SKM-1 treated with dmso at 0.1 percent for 144 hours (cell line): ENCODE data around the gene XRN2.
"Not testable (repeated sequence)": the region's sequence is repeated elsewhere in the genome, so short reads cannot be mapped to it uniquely, and the experiment has no call there.

Experiments
- DNase-seq: peaks from one replicate; lab custom pipeline; 2025; ENCODE audit not compliant: unreplicated experiment; lab: John Stamatoyannopoulos, UW

Gene XRN2

DNA sequence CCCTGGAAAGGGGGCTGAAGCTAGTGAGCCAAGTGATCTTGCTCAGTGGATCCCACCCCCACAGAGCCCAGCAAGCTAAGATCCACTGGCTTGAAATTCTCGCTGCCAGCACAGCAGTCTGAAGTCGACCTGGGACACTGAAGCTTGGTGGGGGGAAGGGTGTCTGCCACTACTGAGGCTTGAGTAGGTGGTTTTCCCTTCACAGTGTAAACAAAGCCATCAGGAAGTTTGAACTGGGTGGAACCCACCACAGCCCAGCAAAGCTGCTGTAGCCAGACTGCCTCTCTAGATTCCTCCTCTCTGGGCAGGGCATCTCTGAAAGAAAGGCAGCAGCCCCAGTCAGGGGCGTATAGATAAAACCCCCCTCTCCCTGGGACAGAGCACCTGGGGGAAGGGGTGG lies 110.9 kb downstream of the XRN2 start:
- DNase-seq = not testable (repeated sequence)

DNA sequence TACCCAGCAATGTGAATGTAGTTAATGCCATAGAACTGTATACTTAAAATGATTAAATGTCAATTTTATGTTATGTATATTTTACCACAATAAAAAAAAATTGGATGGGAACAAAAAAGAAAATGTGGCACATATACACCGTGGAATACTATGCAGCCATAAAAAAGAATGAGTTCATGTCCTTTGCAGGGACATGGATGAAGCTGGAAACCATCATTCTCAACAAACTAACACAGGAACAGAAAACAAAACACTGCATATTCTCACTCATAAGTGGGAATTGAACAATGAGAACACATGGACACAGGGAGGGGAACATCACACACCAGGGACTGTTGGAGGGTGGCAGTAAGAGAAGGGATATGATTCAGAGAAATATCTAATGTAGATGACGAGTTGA lies 116.0 kb downstream of the XRN2 start:
- not testable (repeated sequence) for DNase-seq

DNA sequence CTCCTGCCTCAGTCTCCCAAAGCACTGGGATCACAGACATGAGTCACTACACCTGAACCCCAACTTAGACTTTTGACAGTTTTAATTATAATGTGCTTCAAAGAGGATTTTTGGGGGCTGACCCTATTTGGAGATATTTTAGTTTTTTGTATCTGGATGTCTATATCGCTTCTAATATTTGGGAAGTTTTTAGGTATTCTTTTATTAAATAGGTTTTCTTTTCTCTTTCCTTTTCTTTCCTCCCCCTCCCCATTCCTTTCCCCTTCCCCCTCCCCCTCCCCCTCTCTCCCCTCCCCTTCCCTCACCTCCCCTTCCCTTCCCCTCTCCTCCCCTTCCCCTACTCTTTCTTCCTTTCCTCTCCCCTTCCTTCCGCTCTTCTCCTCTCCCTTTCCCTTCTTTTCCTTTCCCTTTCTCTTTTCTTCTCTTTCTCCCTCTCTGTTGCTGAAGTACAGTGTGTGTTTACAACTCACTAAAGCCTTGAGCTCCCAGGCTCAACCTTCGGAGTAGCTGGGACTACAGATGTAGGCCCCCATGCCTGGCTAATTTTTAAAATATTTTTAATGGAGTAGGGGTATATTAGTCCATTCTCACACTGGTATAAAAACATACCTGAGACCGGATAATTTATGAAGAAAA lies 118.6 kb downstream of the XRN2 start:
- no peak for DNase-seq

DNA sequence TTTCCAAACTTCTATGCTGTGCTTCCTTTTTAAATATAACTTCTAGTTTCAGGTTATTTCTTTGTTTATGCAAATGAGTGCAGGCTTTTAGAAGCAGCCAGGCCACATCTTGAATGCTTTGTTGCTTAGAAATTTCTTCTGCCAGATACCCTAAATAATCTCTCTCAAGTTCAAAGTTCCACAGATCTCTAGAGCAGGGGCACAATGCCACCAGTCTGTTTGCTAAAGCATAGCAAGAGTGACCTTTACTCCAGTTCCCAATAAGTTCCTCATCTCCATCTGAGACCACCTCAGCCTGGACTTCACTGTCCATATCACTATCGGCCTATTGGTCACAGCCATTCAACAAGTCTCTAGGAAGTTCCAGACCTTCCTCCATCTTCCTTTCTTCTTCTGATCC lies 120.6 kb downstream of the XRN2 start:
- DNase-seq = not testable (repeated sequence)

DNA sequence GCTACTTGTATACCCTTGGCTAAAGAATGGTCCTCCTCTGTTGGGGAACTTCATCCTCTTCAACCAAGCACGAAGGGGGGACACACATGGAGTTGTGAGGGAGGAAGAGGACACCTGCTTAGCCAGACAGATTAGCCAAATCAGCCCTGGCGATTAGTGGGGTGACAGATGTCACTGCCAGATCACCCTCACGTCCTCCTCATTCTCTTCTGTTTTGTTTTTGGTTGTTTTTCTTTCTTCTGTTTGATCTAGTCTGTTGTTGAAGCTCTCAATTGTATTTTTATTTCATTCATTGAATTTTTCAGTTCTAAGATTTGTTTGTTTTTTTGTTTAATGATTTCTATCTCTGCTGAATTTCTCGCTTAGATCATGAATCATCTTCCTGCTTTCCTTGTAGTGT lies 121.7 kb downstream of the XRN2 start:
- DNase-seq = no peak

DNA sequence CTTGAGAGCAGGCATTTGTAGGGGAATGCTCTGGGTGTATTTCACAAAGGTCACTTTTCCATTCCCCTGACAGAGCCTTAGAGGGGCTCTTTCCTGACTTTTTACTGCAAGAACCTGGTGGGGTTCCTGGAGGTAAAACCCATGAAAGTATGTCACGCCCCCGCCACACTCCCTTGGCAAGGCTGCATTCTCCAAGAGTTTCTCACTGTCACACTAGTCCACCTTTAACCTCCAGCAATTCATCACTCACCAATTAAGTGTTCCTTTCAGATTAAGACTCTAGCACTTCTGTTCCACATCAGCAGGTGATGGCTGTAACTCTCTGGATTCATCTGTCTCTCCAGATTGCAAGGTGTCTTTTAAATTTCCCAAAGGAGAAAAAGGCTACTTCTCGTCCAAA lies 126.9 kb downstream of the XRN2 start:
- DNase-seq = no peak

DNA sequence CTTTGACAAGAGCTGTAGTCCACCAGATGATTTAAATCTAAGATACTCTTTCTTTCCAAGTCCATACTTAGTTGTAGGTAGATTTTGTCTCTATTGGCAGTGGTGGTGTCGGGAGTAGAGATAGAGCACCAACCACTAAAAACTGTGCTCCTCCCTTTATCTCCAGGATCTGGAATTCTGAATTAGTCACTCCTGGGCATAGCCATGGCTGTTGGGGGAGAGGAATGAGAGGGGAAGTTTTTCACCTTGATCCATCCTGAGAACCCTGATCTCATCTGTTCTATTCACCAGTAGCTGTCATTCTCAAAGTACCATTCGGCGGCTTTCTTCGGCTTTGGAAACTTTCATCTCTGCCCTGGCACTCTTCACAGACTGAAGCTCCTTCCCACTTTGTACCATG lies 129.8 kb downstream of the XRN2 start:
- no peak for DNase-seq

DNA sequence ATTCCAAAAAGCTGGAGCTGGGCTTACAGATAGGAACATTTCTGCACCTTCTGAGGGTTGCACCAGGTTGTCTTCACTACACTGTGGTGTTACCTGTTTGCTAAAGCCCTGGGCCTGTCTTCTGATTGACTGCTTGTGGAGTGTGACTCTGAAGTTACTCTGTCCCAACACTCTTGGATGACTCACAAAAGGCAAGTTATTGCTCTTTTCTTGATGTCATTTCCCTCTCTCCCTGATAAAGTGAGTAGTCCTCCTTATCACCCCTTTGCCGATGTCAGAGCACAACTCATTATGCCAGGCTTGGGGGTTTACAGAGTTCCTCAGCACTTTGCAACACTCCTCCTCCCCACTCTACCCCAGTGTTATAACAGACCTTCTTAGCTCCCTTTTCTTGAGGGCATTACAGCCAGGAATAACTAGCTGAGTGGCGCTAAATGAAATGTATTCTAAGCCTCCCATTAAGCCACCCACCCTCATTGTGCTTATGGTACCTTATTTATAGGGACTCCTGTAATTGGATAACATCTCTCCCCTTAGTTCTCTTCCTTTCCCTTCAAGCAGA lies 130.3 kb downstream of the XRN2 start:
- DNase-seq = no peak

DNA sequence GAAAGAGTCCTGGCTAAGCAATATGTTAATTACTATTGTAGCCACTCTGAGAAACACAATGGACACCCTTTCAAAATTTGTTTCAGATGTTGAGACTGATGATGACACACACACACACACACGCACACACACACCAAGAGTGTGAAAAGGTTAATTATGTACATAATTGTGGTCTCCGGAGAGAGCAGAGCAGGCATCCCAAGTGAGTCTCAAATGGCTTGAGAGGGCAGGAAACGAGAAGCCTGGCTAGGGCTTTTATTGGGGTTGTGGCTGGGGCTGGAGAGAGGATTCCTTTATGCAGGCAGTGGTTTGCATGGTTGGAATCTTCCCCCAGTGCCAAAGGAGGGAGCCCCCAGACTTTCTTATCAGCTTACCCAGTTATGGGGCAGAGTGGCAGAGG lies 132.4 kb downstream of the XRN2 start:
- no peak for DNase-seq

DNA sequence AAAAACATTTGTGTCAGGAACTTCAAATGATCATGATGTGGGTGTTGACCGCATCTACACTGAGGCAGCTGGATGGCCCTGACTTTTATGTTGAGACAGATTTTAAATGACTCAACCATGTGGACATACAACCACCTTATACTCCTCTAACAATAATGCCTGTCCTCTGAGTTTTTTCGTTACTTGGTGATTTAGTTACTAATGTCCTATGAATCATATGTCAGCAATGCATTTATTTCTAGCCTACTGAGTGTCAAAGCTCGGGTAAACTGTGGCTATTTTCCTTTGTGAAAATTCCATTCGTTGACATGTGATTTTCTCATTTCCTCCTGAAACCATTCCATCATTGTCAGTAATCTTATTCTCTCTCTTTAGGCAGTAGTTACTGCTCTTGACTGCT lies 133.1 kb downstream of the XRN2 start:
- no peak for DNase-seq

DNA sequence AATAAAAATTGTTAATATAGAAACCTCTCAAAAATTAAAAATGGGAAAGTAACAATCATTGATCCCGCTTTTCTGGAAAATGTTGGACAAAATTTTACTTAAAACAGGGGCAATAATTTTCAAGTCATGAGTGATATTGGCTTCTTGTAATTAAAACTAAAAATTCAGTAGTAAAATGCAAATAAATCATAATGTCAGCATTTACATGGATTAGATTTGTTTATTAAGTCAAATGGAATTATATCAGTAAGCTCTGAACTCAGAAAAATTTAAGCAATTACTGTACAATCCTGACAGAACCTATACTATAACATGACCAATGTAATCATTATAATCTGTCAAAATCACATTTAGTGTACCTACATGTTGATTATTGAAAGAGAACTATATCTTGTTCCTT lies 134.1 kb downstream of the XRN2 start:
- no peak for DNase-seq

DNA sequence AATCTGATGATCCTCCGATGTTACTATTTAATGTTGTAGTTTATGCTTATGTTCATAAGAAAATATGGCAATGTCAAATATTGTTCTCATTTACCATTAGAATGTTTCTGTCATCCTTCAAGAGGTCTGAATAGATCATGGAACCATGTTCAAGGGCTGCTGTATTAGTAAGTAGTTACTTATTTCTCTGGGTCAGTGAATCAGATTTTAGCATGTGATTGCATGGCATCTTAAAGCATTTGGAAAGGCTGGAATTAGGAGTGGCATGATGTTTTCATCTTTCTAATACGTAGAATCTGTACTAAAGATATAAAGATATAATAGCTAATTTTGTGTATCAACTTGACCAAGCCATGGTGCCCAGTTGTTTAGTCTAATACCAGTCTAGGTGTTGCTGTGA lies 134.7 kb downstream of the XRN2 start:
- DNase-seq = no peak
